BLaER1 treated with 17β-estradiol and CSF1 and Interleukin-3, amounts not matched to agents 10 nM and 100 nM (cell line): ENCODE results near the gene IFNL1.
A peak's percentile ranks its signal among the peaks of the same experiment; 100 is the strongest.

Experiments
- H3K27ac ChIP-seq, 11 experiments: shearing (Covaris generic); formaldehyde crosslinking; 2 replicates each; pipeline ENCODE4 v1.8.1; 2022
- H3K27me3 ChIP-seq, 11 experiments: shearing (Covaris generic); formaldehyde crosslinking; 2 replicates each; pipeline ENCODE4 v1.8.1; 2022
- H3K36me3 ChIP-seq, 11 experiments: shearing (Covaris generic); formaldehyde crosslinking; 2 replicates each; pipeline ENCODE4 v1.8.1; 2022
- H3K4me1 ChIP-seq, 10 experiments: shearing (Covaris generic); formaldehyde crosslinking; 2 replicates each; pipeline ENCODE4 v1.8.1; 2022
- H3K4me2 ChIP-seq, 11 experiments: shearing (Covaris generic); formaldehyde crosslinking; 2 replicates each; pipeline ENCODE4 v1.8.1; 2022
- H3K4me3 ChIP-seq, 10 experiments: shearing (Covaris generic); formaldehyde crosslinking; 2 replicates each; pipeline ENCODE4 v1.8.1; 2022
- H3K9ac ChIP-seq, 11 experiments: shearing (Covaris generic); formaldehyde crosslinking; 2 replicates each; pipeline ENCODE4 v1.8.1; 2022
- H3K9me3 ChIP-seq, 11 experiments: shearing (Covaris generic); formaldehyde crosslinking; replicated peaks in 1 of 11; 2 replicates each; pipeline ENCODE4 v1.8.1; 2022
- H4K20me1 ChIP-seq, 11 experiments: shearing (Covaris generic); formaldehyde crosslinking; 2 replicates each; pipeline ENCODE4 v1.8.1; 2022
- Cebpa-rat ChIP-seq, 11 experiments: shearing (Covaris generic); IDR thresholded peaks; 2 replicates each; pipeline ENCODE4 v1.8.1; 2022

The IFNL1 gene

GRCh38 chr19:39310558-39311311, 14.5 kb downstream of the IFNL1 start:
- Histone ChIP-seq H3K36me3 (peaks cover 41 to 91% (median 80%) of the 10 kb centered on the region in 11 experiments), H3K4me1 (peaks cover 0 to 19% (median 14%) of the 10 kb centered on the region in 10 experiments; a peak in 16 of 20 replicates), H3K4me2 (peak overlapping the region in 7 of 11 experiments; percentile 3 to 50 (median 15); a peak in 7 of 22 replicates), H4K20me1 (peaks cover 0 to 31% (median 7%) of the 10 kb centered on the region in 11 experiments; a peak in 7 of 22 replicates), H3K4me3 (no peak overlapping the region), H3K9ac (no peak overlapping the region), H3K9me3 (no peaks in the 10 kb centered on the region), H3K27ac (no peak overlapping the region), H3K27me3 (no peaks in the 10 kb centered on the region)
- no peak for TF ChIP-seq Cebpa-rat (IDR thresholded peaks at IDR 0.05)

GRCh38 chr19:39314016-39314728, 18.0 kb downstream of the IFNL1 start:
- H3K9me3 ChIP-seq = no peaks in the 10 kb centered on the region
- H4K20me1 ChIP-seq = peaks cover 0 to 37% (median 7%) of the 10 kb centered on the region in 11 experiments; a peak in 10 of 22 replicates
- H3K4me1 ChIP-seq = peaks cover 2 to 25% (median 18%) of the 10 kb centered on the region in 10 experiments; a peak in 17 of 20 replicates
- H3K4me2 ChIP-seq = no peak overlapping the region
- H3K36me3 ChIP-seq = peaks cover 32 to 86% (median 72%) of the 10 kb centered on the region in 11 experiments
- no peaks in the 10 kb centered on the region for H3K27me3 ChIP-seq
- H3K4me3 ChIP-seq = no peak overlapping the region
- no peak for TF ChIP-seq Cebpa-rat (IDR thresholded peaks at IDR 0.05)
- no peak overlapping the region for H3K27ac ChIP-seq
- no peak overlapping the region for H3K9ac ChIP-seq

GRCh38 chr19:39315933-39316332, 19.7 kb downstream of the IFNL1 start:
- Histone ChIP-seq H3K27me3 (no peaks in the 10 kb centered on the region), H3K4me2 (no peak overlapping the region), H3K9me3 (no peaks in the 10 kb centered on the region), H3K36me3 (peaks cover 32 to 70% (median 57%) of the 10 kb centered on the region in 11 experiments), H3K4me3 (no peak overlapping the region), H3K4me1 (peaks cover 13 to 31% (median 25%) of the 10 kb centered on the region in 10 experiments; a peak in 19 of 20 replicates), H4K20me1 (peaks cover 0 to 31% (median 11%) of the 10 kb centered on the region in 11 experiments; a peak in 11 of 22 replicates), H3K9ac (no peak overlapping the region), H3K27ac (no peak overlapping the region)
- TF ChIP-seq Cebpa-rat (IDR thresholded peaks at IDR 0.05) = no peak

GRCh38 chr19:39316627-39317321, 20.6 kb downstream of the IFNL1 start:
- H3K9me3 ChIP-seq = no peaks in the 10 kb centered on the region
- TF ChIP-seq Cebpa-rat (IDR thresholded peaks at IDR 0.05) = no peak

GRCh38 chr19:39317476-39317875, 21.3 kb downstream of the IFNL1 start:
- H3K9me3 ChIP-seq = no peaks in the 10 kb centered on the region
- no peak overlapping the region for H3K9ac ChIP-seq
- peaks cover 27 to 56% (median 45%) of the 10 kb centered on the region in 11 experiments for H3K36me3 ChIP-seq
- peaks cover 10 to 32% (median 25%) of the 10 kb centered on the region in 10 experiments; a peak in 19 of 20 replicates for H3K4me1 ChIP-seq
- no peak overlapping the region for H3K27ac ChIP-seq
- H3K27me3 ChIP-seq = no peaks in the 10 kb centered on the region
- peaks cover 0 to 32% (median 11%) of the 10 kb centered on the region in 11 experiments; a peak in 11 of 22 replicates for H4K20me1 ChIP-seq
- no peak overlapping the region for H3K4me3 ChIP-seq
- H3K4me2 ChIP-seq = no peak overlapping the region
- TF ChIP-seq Cebpa-rat (IDR thresholded peaks at IDR 0.05) = no peak

More at GRCh38 chr19:39316627-39317321, 20.6 kb downstream of the IFNL1 start:
- H3K27me3 ChIP-seq = no peaks in the 10 kb centered on the region
- no peak overlapping the region for H3K27ac ChIP-seq
- H4K20me1 ChIP-seq = peaks cover 0 to 31% (median 11%) of the 10 kb centered on the region in 11 experiments; a peak in 11 of 22 replicates
- H3K4me3 ChIP-seq = no peak overlapping the region
- H3K36me3 ChIP-seq = peaks cover 32 to 61% (median 51%) of the 10 kb centered on the region in 11 experiments
- H3K9ac ChIP-seq = no peak overlapping the region
- no peak overlapping the region for H3K4me2 ChIP-seq
- peaks cover 10 to 32% (median 25%) of the 10 kb centered on the region in 10 experiments; a peak in 19 of 20 replicates for H3K4me1 ChIP-seq

GRCh38 chr19:39318071-39318470, 21.9 kb downstream of the IFNL1 start:
- no peak overlapping the region for H3K4me2 ChIP-seq
- H3K9me3 ChIP-seq = no peaks in the 10 kb centered on the region
- H3K4me1 ChIP-seq = peaks cover 10 to 37% (median 27%) of the 10 kb centered on the region in 10 experiments; a peak in 19 of 20 replicates
- peaks cover 21 to 50% (median 39%) of the 10 kb centered on the region in 11 experiments for H3K36me3 ChIP-seq
- no peak for TF ChIP-seq Cebpa-rat (IDR thresholded peaks at IDR 0.05)
- no peak overlapping the region for H3K27ac ChIP-seq
- peaks cover 0 to 38% (median 12%) of the 10 kb centered on the region in 11 experiments; a peak in 11 of 22 replicates for H4K20me1 ChIP-seq
- H3K27me3 ChIP-seq = no peaks in the 10 kb centered on the region
- no peak overlapping the region for H3K4me3 ChIP-seq
- H3K9ac ChIP-seq = no peak overlapping the region

GRCh38 chr19:39318690-39319089, 22.5 kb downstream of the IFNL1 start:
- H3K4me1 ChIP-seq = peaks cover 10 to 42% (median 28%) of the 10 kb centered on the region in 10 experiments; a peak in 19 of 20 replicates
- H3K27ac ChIP-seq = no peak overlapping the region
- no peak overlapping the region; a peak in 1 of 22 replicates for H3K9ac ChIP-seq
- H3K27me3 ChIP-seq = no peaks in the 10 kb centered on the region
- H3K9me3 ChIP-seq = no peaks in the 10 kb centered on the region
- H3K36me3 ChIP-seq = peaks cover 15 to 44% (median 32%) of the 10 kb centered on the region in 11 experiments
- no peak overlapping the region for H3K4me3 ChIP-seq
- H3K4me2 ChIP-seq = peak overlapping the region in 9 of 11 experiments; percentile 87 to 100 (median 99); a peak in 12 of 22 replicates
- H4K20me1 ChIP-seq = peaks cover 0 to 42% (median 12%) of the 10 kb centered on the region in 11 experiments; a peak in 11 of 22 replicates
- TF ChIP-seq Cebpa-rat (IDR thresholded peaks at IDR 0.05) = no peak

GRCh38 chr19:39319098-39319891, 23.1 kb downstream of the IFNL1 start:
- Histone ChIP-seq H3K4me3 (peak overlapping the region; percentile 65 to 91 (median 76); a peak in 19 of 20 replicates), H3K9ac (peak overlapping the region in 10 of 11 experiments; percentile 70 to 86 (median 80); a peak in 17 of 22 replicates)

More at GRCh38 chr19:39319098-39319891, 23.1 kb downstream of the IFNL1 start:
- no peaks in the 10 kb centered on the region for H3K27me3 ChIP-seq
- peaks cover 9 to 38% (median 26%) of the 10 kb centered on the region in 11 experiments for H3K36me3 ChIP-seq
- peak overlapping the region; percentile 87 to 100 (median 99); a peak in 21 of 22 replicates for H3K4me2 ChIP-seq
- no peak overlapping the region for H3K27ac ChIP-seq
- peaks cover 10 to 42% (median 28%) of the 10 kb centered on the region in 10 experiments; a peak in 19 of 20 replicates for H3K4me1 ChIP-seq
- H4K20me1 ChIP-seq = peaks cover 0 to 45% (median 16%) of the 10 kb centered on the region in 11 experiments; a peak in 12 of 22 replicates
- no peaks in the 10 kb centered on the region for H3K9me3 ChIP-seq
- no peak for TF ChIP-seq Cebpa-rat (IDR thresholded peaks at IDR 0.05)
